HepG2 (cell line): ENCODE results near the gene ROM1. TPM values are rescaled to one million over a fixed set of nuclear protein-coding genes. Genes with fewer than 3 reads are reported as not detected.

ENCODE experiments used
- ATAC-seq: fragments of 200-7000 bp; cut with Tn5 transposase; 3 replicates; pipeline ENCODE4 v1.9.1; 2020; ENCODE audit warnings: mild to moderate bottlenecking, moderate library complexity
- BruUV-seq: library from RNA; stranded (reverse); fragments of 400-500 nt; replicated peaks from 2 replicates; lab custom pipeline; 2021; lab: Mats Ljungman, UMichigan
- CTCF ChIA-PET: fragments of 300-600 bp; formaldehyde crosslinking; extraction: SDS; loops from one replicate; lab custom pipeline; 2021; ENCODE audit warnings: low total read pairs, inconsistent platforms, low intra/inter-chr PET ratio; lab: Yijun Ruan, JAX
- POLR2A ChIA-PET: fragments of 350-600 bp; sonication (Branson Sonifier 250); formaldehyde crosslinking; loops from one replicate; lab custom pipeline; 2020; ENCODE audit warnings: antibody characterized with exemption, inconsistent platforms; lab: Yijun Ruan, JAX
- DNase-seq: peaks from one replicate; pipeline ENCODE4 v3.0.0-alpha.2; 2015; ENCODE audit warnings: low spot score
- FAIRE-seq: peaks from 3 replicates; lab custom pipeline; 2011; peaks lifted over from hg19 to GRCh38; lab: Jason Lieb, UNC
- H2AFZ ChIP-seq: one replicate; pipeline ENCODE4 v1.6.1; 2011; ENCODE audit warnings: low read length, inconsistent platforms
- H3K27ac ChIP-seq: fragments of 300-600 bp; 3 replicates; pipeline ENCODE4 v1.8.0; 2011; ENCODE audit warnings: mixed run types, mild to moderate bottlenecking, mixed read lengths, low read length, inconsistent platforms; ENCODE audit not compliant: insufficient read depth; ENCODE audit errors: extremely low read length
- H3K27me3 ChIP-seq, 2 experiments: fragments of 200-600 bp in 1 of 2; 2 replicates in 1 of 2; 3 replicates in 1 of 2; pipeline versions ENCODE4 v1.6.0 to v1.8.0; 2011; ENCODE audit warnings: low read length in 2 of 2, mild to moderate bottlenecking in 2 of 2, moderate library complexity in 2 of 2, inconsistent platforms in 1 of 2; ENCODE audit not compliant: insufficient read depth in 2 of 2, control insufficient read depth in 1 of 2
- H3K36me3 ChIP-seq, 2 experiments: fragments of 200-600 bp in 1 of 2; replicated peaks in 1 of 2; 2 replicates in 1 of 2; 3 replicates in 1 of 2; pipeline versions ENCODE4 v1.5.1 to v1.8.0; 2011; ENCODE audit warnings: low read length in 2 of 2, inconsistent platforms in 1 of 2; ENCODE audit not compliant: insufficient read depth in 2 of 2, control insufficient read depth in 1 of 2
- H3K4me1 ChIP-seq: 2 replicates; pipeline ENCODE4 v1.5.1; 2012; ENCODE audit warnings: low read length, inconsistent platforms; ENCODE audit not compliant: insufficient read depth
- H3K4me2 ChIP-seq: 2 replicates; pipeline ENCODE4 v1.6.0; 2011; ENCODE audit warnings: low read depth, low read length, inconsistent platforms
- H3K4me3 ChIP-seq, 3 experiments: fragments of 200-600 bp in 1 of 3; sonication (generic), shearing (Covaris generic) in 1 of 3; replicated peaks in 1 of 3; 2 replicates each; pipeline ENCODE4 v1.5.1; 2011 to 2016; ENCODE audit warnings: low read length in 3 of 3, inconsistent platforms in 2 of 3, low read depth in 2 of 3, mild to moderate bottlenecking in 2 of 3, control low read depth in 1 of 3, mixed read lengths in 1 of 3; ENCODE audit not compliant: insufficient read depth in 1 of 3
- H3K79me2 ChIP-seq: one replicate; pipeline ENCODE4 v1.6.1; 2011; ENCODE audit warnings: low read length, inconsistent platforms; ENCODE audit not compliant: insufficient read depth
- H3K9ac ChIP-seq: 2 replicates; pipeline ENCODE4 v1.6.0; 2011; ENCODE audit warnings: mild to moderate bottlenecking, low read depth, low read length, inconsistent platforms; ENCODE audit not compliant: insufficient read depth
- H3K9me3 ChIP-seq: 2 replicates; pipeline ENCODE4 v1.5.1; 2012; ENCODE audit warnings: mild to moderate bottlenecking, low read length
- H4K20me1 ChIP-seq: 2 replicates; pipeline ENCODE4 v1.6.0; 2011; ENCODE audit warnings: inconsistent platforms, mild to moderate bottlenecking, low read length, moderate library complexity; ENCODE audit not compliant: insufficient read depth
- EP300 ChIP-seq, 3 experiments: sonication (generic) in 1 of 3; formaldehyde crosslinking in 1 of 3; IDR thresholded peaks; 2 replicates each; pipeline versions ENCODE4 v1.5.1 to v1.6.1; 2011 to 2020; ENCODE audit warnings: low read depth in 2 of 3, low read length in 2 of 3, borderline replicate concordance in 1 of 3, improper control_type of control experiment in 1 of 3, mild to moderate bottlenecking in 1 of 3, missing genetic modification reagents in 1 of 3, moderate library complexity in 1 of 3
- ESRRA ChIP-seq: sonication (generic); formaldehyde crosslinking; IDR thresholded peaks from 2 replicates; pipeline ENCODE4 v1.5.1; 2020; ENCODE audit warnings: mild to moderate bottlenecking, low read depth, missing genetic modification reagents
- FOXJ3 ChIP-seq: sonication (generic); formaldehyde crosslinking; IDR thresholded peaks from 2 replicates; pipeline ENCODE4 v1.4.0; 2020; ENCODE audit warnings: missing genetic modification reagents, mild to moderate bottlenecking, borderline replicate concordance
- HOXA5 ChIP-seq: sonication (generic); formaldehyde crosslinking; IDR thresholded peaks from 2 replicates; pipeline ENCODE4 v1.4.0; 2020; ENCODE audit warnings: missing genetic modification reagents
- MBNL3 ChIP-seq: fragments of 250-450 bp; sonication (Bioruptor Pico); conservative IDR thresholded peaks from 2 replicates; pipeline ENCODE4 v1.8.0; 2022; ENCODE audit warnings: mild to moderate bottlenecking, inconsistent platforms
- NFRKB ChIP-seq: fragments of 450-650 bp; IDR thresholded peaks from 2 replicates; pipeline ENCODE4 v1.6.1; 2017
- SATB2 ChIP-seq: sonication (generic); formaldehyde crosslinking; IDR thresholded peaks from 2 replicates; pipeline ENCODE4 v1.5.0; 2020; ENCODE audit warnings: missing genetic modification reagents
- SIN3B ChIP-seq: fragments of 150-350 bp; IDR thresholded peaks from 2 replicates; pipeline ENCODE4 v1.6.1; 2014; ENCODE audit warnings: low read length
- SMARCE1 ChIP-seq: fragments of 450-650 bp; IDR thresholded peaks from 2 replicates; pipeline ENCODE4 v1.6.1; 2017; ENCODE audit warnings: borderline replicate concordance
- SP2 ChIP-seq: sonication (generic); formaldehyde crosslinking; IDR thresholded peaks from 2 replicates; pipeline ENCODE4 v1.5.1; 2020; ENCODE audit warnings: mild to moderate bottlenecking, missing genetic modification reagents
- TP53 ChIP-seq: sonication (generic); formaldehyde crosslinking; conservative IDR thresholded peaks from 2 replicates; pipeline ENCODE4 v1.4.0; 2020; ENCODE audit warnings: missing genetic modification reagents
- ZNF232 ChIP-seq: sonication (generic); formaldehyde crosslinking; IDR thresholded peaks from 2 replicates; pipeline ENCODE4 v1.4.0; 2020; ENCODE audit warnings: missing genetic modification reagents, borderline replicate concordance
- ZNF703 ChIP-seq: sonication (generic); formaldehyde crosslinking; IDR thresholded peaks from 2 replicates; pipeline ENCODE4 v1.5.1; 2020; ENCODE audit warnings: missing genetic modification reagents, mild to moderate bottlenecking, moderate library complexity, borderline replicate concordance
- ZNF773 ChIP-seq: sonication (generic); formaldehyde crosslinking; IDR thresholded peaks from 2 replicates; pipeline ENCODE4 v1.4.0; 2020; ENCODE audit warnings: missing genetic modification reagents, borderline replicate concordance
- ZNF841 ChIP-seq: sonication (generic); formaldehyde crosslinking; IDR thresholded peaks from 2 replicates; pipeline ENCODE4 v1.8.1; 2023; ENCODE audit warnings: missing genetic modification reagents, borderline replicate concordance
- ZSCAN21 ChIP-seq: sonication (generic); formaldehyde crosslinking; IDR thresholded peaks from 2 replicates; pipeline ENCODE4 v1.8.0; 2022; ENCODE audit warnings: mild to moderate bottlenecking, missing genetic modification reagents, moderate library complexity, borderline replicate concordance
- WGBS: methylation state at CpG from one replicate; pipeline ENCODE4 v1.1.6; 2017; ENCODE audit warnings: low lambda C conversion rate; 5-methylcytosine and 5-hydroxymethylcytosine counted together
- in situ Hi-C: cut with HindIII; loops from 2 replicates; pipeline ENCODE4 v1.10.0; 2017; ENCODE audit warnings: low pct_unique_long_range_greater_than_20kb; ENCODE audit not compliant: extremely low pct_ligation_motif_present
- intact Hi-C: fragments of 100-400 bp; cut with micrococcal nuclease; formaldehyde crosslinking; loops from one replicate; pipeline ENCODE4 v1.10.0; 2022; ENCODE audit not compliant: unreplicated experiment
- polyA plus RNA-seq, 8 experiments: library from polyadenylated mRNA; depleted of rRNA in 3 of 8; stranded (reverse) in 7 of 8; unstranded in 1 of 8; fragments of >200 nt; fragmentation: Illumina TruSeq in 4 of 8; extraction: Trizol in 4 of 8; gene quantifications; 2 replicates each; pipeline versions ENCODE4 v1.2.1 to v1.2.3, GENCODE V29; 2011 to 2016; ENCODE audit warnings: low read depth in 4 of 8, missing spikeins in 1 of 8, mixed read lengths in 1 of 8; ENCODE audit not compliant: insufficient read depth in 1 of 8
- total RNA-seq, 5 experiments: library from RNA; depleted of rRNA; stranded (reverse); fragments of >200 nt; fragmentation: Illumina TruSeq; extraction: Trizol; gene quantifications; 2 replicates each; pipeline ENCODE4 v1.2.3, GENCODE V29; 2016; ENCODE audit warnings: low read depth in 1 of 5
- TF ChIP-seq, protein P1 (sequence below): sonication (generic); formaldehyde crosslinking; IDR thresholded peaks from 2 replicates; pipeline ENCODE4 v1.8.1; 2023; ENCODE audit warnings: missing genetic modification reagents, inconsistent platforms, borderline replicate concordance
- TF ChIP-seq, protein P2 (sequence below): sonication (generic); formaldehyde crosslinking; IDR thresholded peaks from 2 replicates; pipeline ENCODE4 v1.5.0; 2020; ENCODE audit warnings: missing genetic modification reagents

ROM1 gene
- total and polyA plus RNA-seq, 2 of the 13 experiments (the other 11 are each of a cell fraction or from before 2014, with no cell fraction given), result 1.2 to 2.4 TPM

DNA sequence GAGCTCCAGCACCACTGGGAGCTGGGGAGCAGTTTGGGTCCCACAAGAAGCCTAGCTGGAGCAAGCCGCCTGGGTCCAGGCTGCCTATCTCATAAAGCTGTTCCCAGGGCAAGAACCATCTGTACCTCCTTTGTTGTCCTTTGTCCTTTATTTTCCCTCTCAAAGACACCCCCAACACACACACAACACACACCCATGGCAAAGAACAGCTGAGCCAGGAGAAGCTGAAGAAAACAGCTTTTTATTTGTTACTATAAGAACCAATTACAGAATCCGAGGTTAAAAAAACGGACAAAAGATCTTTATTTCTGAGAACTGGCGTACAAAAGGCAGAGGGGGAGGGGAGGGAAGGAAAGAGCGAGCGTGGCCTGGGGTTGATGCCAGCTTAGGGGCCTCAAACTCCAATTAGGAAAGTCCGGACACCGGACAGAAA lies 20.1 kb upstream of the ROM1 start:
- TF ChIP-seq FOXJ3 (CRISPR knock-in tag) (no peak), ZNF232 (CRISPR knock-in tag) (no peak), SIN3B (no peak), MBNL3 (no peak), EP300 (IDR thresholded peaks at IDR 0.05; ENCODE audit: low read depth in 2 of 2, low read length in 2 of 2) (no peak), EP300 (CRISPR knock-in tag; IDR thresholded peaks at IDR 0.05; ENCODE audit: borderline replicate concordance) (no peak), TP53 (CRISPR knock-in tag) (no peak), HOXA5 (no peak), ZNF703 (CRISPR knock-in tag) (no peak), ZNF773 (CRISPR knock-in tag) (no peak), NFRKB (no peak), SATB2 (no peak), SP2 (no peak), ESRRA (no peak), SMARCE1 (no peak), ZNF841 (CRISPR knock-in tag) (no peak), ZSCAN21 (CRISPR knock-in tag) (no peak)
- TF ChIP-seq, protein P1, sequence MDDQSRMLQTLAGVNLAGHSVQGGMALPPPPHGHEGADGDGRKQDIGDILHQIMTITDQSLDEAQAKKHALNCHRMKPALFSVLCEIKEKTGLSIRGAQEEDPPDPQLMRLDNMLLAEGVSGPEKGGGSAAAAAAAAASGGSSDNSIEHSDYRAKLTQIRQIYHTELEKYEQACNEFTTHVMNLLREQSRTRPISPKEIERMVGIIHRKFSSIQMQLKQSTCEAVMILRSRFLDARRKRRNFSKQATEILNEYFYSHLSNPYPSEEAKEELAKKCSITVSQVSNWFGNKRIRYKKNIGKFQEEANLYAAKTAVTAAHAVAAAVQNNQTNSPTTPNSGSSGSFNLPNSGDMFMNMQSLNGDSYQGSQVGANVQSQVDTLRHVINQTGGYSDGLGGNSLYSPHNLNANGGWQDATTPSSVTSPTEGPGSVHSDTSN (CRISPR knock-in tag), result no peak
- TF ChIP-seq, protein P2, sequence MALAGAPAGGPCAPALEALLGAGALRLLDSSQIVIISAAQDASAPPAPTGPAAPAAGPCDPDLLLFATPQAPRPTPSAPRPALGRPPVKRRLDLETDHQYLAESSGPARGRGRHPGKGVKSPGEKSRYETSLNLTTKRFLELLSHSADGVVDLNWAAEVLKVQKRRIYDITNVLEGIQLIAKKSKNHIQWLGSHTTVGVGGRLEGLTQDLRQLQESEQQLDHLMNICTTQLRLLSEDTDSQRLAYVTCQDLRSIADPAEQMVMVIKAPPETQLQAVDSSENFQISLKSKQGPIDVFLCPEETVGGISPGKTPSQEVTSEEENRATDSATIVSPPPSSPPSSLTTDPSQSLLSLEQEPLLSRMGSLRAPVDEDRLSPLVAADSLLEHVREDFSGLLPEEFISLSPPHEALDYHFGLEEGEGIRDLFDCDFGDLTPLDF (CRISPR knock-in tag), result no peak
- WGBS, result 86% methylated on average over 8 of the region's 8 CpGs
- ChIA-PET CTCF (interaction anchor here (3.1 kb wide), 1 partner anchor 19 kb away, joined by 14 read pairs; the partner anchor contains the start of genes EML3 and ROM1), POLR2A (interaction anchor here (2.0 to 4.4 kb wide), 15 partner anchors 9 to 247 kb away, joined by 13 to 160 read pairs (median 38); partner anchors contain the start of genes AHNAK, B3GAT3, C11orf98 and CSKMT)
- no peak overlapping the region for H2AFZ ChIP-seq
- in situ Hi-C loops, result no loop called here
- no TSS peak for BruUV-seq
- no peaks in the 10 kb centered on the region for H4K20me1 ChIP-seq
- peaks cover 18% of the 10 kb centered on the region for H3K79me2 ChIP-seq
- intact Hi-C loops, result loop anchor here (5.0 kb wide), 1 partner anchor 59 kb away; the partner anchor contains the start of gene INTS5
- peaks cover 28 to 33% of the 10 kb centered on the region in 2 experiments for H3K36me3 ChIP-seq
- H3K9ac ChIP-seq, result no peak overlapping the region
- no peak for FAIRE-seq
- H3K27me3 ChIP-seq, result no peaks in the 10 kb centered on the region; a peak in 1 of 5 replicates
- no peak overlapping the region; a peak in 1 of 6 replicates for H3K4me3 ChIP-seq
- no peak for DNase-seq
- H3K4me2 ChIP-seq, result no peak overlapping the region; the same call in 1 of the 2 replicates
- no peak for ATAC-seq
- peak overlapping the region; percentile 62 for H3K27ac ChIP-seq
- peaks cover 38% of the 10 kb centered on the region for H3K4me1 ChIP-seq
- no peaks in the 10 kb centered on the region for H3K9me3 ChIP-seq
